ENCODE data around the gene SH3PXD2A. TPM values are rescaled to one million over a fixed set of nuclear protein-coding genes. Genes with fewer than 3 reads are reported as not detected.

The SH3PXD2A gene
- total and polyA plus RNA-seq, 9 of the 15 experiments (the other 6 are each of a cell fraction or from before 2014, with no cell fraction given), result 0.41 to 9.3 (median 2.5) TPM

GRCh38 chr10:103668351-103669242, 186.8 kb downstream of the SH3PXD2A start (continued):
- TF ChIP-seq CTCFL (IDR thresholded peaks at IDR 0.05; ENCODE audit: borderline replicate concordance, insufficient read depth, low read depth, low read length, poor library complexity, severe bottlenecking), result no peak
- no peak for TF ChIP-seq FOXA1 (IDR thresholded peaks at IDR 0.05; ENCODE audit: borderline replicate concordance)
- no peak for TF ChIP-seq CEBPG (CRISPR knock-in tag; IDR thresholded peaks at IDR 0.05)
- TF ChIP-seq CEBPG (tag; conservative IDR thresholded peaks at IDR 0.05 in 1 of 2, IDR thresholded peaks at IDR 0.05 in 1 of 2), result no peak
- no peak for TF ChIP-seq ZNF740 (CRISPR knock-in tag; IDR thresholded peaks at IDR 0.05)
- TF ChIP-seq ZNF740 (tag; IDR thresholded peaks at IDR 0.05), result no peak
- peak; percentile 23; the same call in 1 of the 2 replicates for TF ChIP-seq DPF2 (IDR thresholded peaks at IDR 0.05)
- TF ChIP-seq TRIM24 (IDR thresholded peaks at IDR 0.05), result peak in 1 of 2 experiments; percentile 25; a peak in 1 of 4 replicates
- no peak for TF ChIP-seq ZNF507 (tag; conservative IDR thresholded peaks at IDR 0.05)
- peak; percentile 33 for TF ChIP-seq CCNT2 (IDR thresholded peaks at IDR 0.05; ENCODE audit: borderline replicate concordance, extremely low read depth, insufficient read length, low read depth, low read length)
- TF ChIP-seq ARID3B (CRISPR knock-in tag; IDR thresholded peaks at IDR 0.05; ENCODE audit: borderline replicate concordance), result no peak
- no peak for TF ChIP-seq MEIS2 (IDR thresholded peaks at IDR 0.05; ENCODE audit: partially characterized antibody)
- no peak for TF ChIP-seq NR0B1 (IDR thresholded peaks at IDR 0.05; ENCODE audit: partially characterized antibody)
- no peak for TF ChIP-seq DEAF1 (CRISPR knock-in tag; IDR thresholded peaks at IDR 0.05)
- peak; percentile 78 for TF ChIP-seq ZNF232 (CRISPR knock-in tag; IDR thresholded peaks at IDR 0.05)
- TF ChIP-seq FOXP4 (CRISPR knock-in tag; IDR thresholded peaks at IDR 0.05; ENCODE audit: borderline replicate concordance), result peak; percentile 67

Data from K562 (cell line).